H1 (cell line): Measurements from ENCODE around the gene CDK5RAP3. TPM values are rescaled to one million over a fixed set of nuclear protein-coding genes. Genes with fewer than 3 reads are reported as not detected.

Experiments used
- CTCF ChIA-PET: fragments of 300-600 bp; sonication (Branson Sonifier 250); formaldehyde crosslinking; loops from one replicate; lab custom pipeline; 2021; ENCODE audit not compliant: partially characterized antibody; lab: Charles Lee
- POLR2A ChIA-PET: fragments of 300-600 bp; sonication (Branson Sonifier 250); formaldehyde crosslinking; loops from one replicate; lab custom pipeline; 2021; ENCODE audit warnings: inconsistent platforms; ENCODE audit not compliant: partially characterized antibody; lab: Charles Lee
- DNase-seq, 2 experiments: peaks; one replicate each; pipeline versions ENCODE4 v3.0.0 to v3.0.0-alpha.2; 2010 to 2022; ENCODE audit warnings: low spot score in 2 of 2, low read depth in 1 of 2, mixed read lengths in 1 of 2
- FAIRE-seq: peaks from 2 replicates; lab custom pipeline; 2011; peaks lifted over from hg19 to GRCh38; lab: Jason Lieb, UNC
- H2AFZ ChIP-seq: 2 replicates; pipeline ENCODE4 v1.8.1; 2012; ENCODE audit warnings: low read length, inconsistent platforms
- H2AK5ac ChIP-seq: 2 replicates; pipeline ENCODE4 v1.6.1; 2013; ENCODE audit warnings: low read depth, low read length
- H2BK120ac ChIP-seq: replicated peaks from 2 replicates; pipeline ENCODE3; 2013; ENCODE audit warnings: low read depth, low read length, inconsistent platforms
- H2BK12ac ChIP-seq: 2 replicates; pipeline ENCODE4 v1.6.1; 2013; ENCODE audit warnings: low read depth, low read length
- H2BK15ac ChIP-seq: 2 replicates; pipeline ENCODE4 v1.6.1; 2013; ENCODE audit warnings: low read length
- H2BK20ac ChIP-seq: 2 replicates; pipeline ENCODE4 v1.6.1; 2013; ENCODE audit warnings: low read length
- H2BK5ac ChIP-seq: 2 replicates; pipeline ENCODE4 v1.6.1; 2013; ENCODE audit warnings: low read depth, low read length
- H3K14ac ChIP-seq: 2 replicates; pipeline ENCODE4 v1.6.1; 2013; ENCODE audit warnings: inconsistent platforms; ENCODE audit not compliant: insufficient read length
- H3K18ac ChIP-seq: 2 replicates; pipeline ENCODE4 v1.6.1; 2013; ENCODE audit warnings: low read length; ENCODE audit errors: extremely low read depth
- H3K23ac ChIP-seq: 2 replicates; pipeline ENCODE4 v1.6.1; 2013; ENCODE audit warnings: inconsistent platforms; ENCODE audit not compliant: insufficient read length
- H3K23me2 ChIP-seq: 2 replicates; pipeline ENCODE4 v1.6.1; 2013; ENCODE audit warnings: low read depth, low read length
- H3K27ac ChIP-seq: 2 replicates; pipeline ENCODE4 v1.6.1; 2011; ENCODE audit warnings: low read depth, low read length, inconsistent platforms
- H3K27me3 ChIP-seq, 4 experiments: replicated peaks in 1 of 4; 1 replicate in 1 of 4; 2 replicates in 3 of 4; pipeline versions ENCODE4 v1.6.1 to v1.8.1; 2011 to 2013; ENCODE audit warnings: low read length in 3 of 4, mild to moderate bottlenecking in 3 of 4, inconsistent platforms in 2 of 4, mixed read lengths in 2 of 4, moderate library complexity in 1 of 4; ENCODE audit not compliant: control insufficient read depth in 3 of 4, insufficient read depth in 3 of 4; ENCODE audit errors: extremely low read depth in 1 of 4
- H3K36me3 ChIP-seq, 4 experiments: 2 replicates each; pipeline versions ENCODE4 v1.6.1 to v1.8.1; 2011 to 2013; ENCODE audit warnings: mild to moderate bottlenecking in 4 of 4, low read length in 3 of 4, moderate library complexity in 2 of 4, control low read depth in 1 of 4, inconsistent platforms in 1 of 4; ENCODE audit not compliant: insufficient read depth in 4 of 4, control insufficient read depth in 2 of 4
- H3K4ac ChIP-seq: replicated peaks from 2 replicates; pipeline ENCODE3; 2013; ENCODE audit warnings: low read length, low read depth, mixed read lengths, inconsistent platforms; ENCODE audit not compliant: insufficient read length
- H3K4me1 ChIP-seq, 4 experiments: replicated peaks in 1 of 4; 1 replicate in 1 of 4; 2 replicates in 3 of 4; pipeline versions ENCODE4 v1.6.1 to v1.8.1; 2011 to 2013; ENCODE audit warnings: low read length in 3 of 4, inconsistent platforms in 2 of 4, mixed read lengths in 1 of 4; ENCODE audit not compliant: insufficient read depth in 4 of 4, control insufficient read depth in 3 of 4
- H3K4me2 ChIP-seq, 2 experiments: 2 replicates each; pipeline versions ENCODE4 v1.6.1 to v1.8.1; 2011 to 2013; ENCODE audit warnings: low read depth in 2 of 2, low read length in 2 of 2, control low read depth in 1 of 2, inconsistent platforms in 1 of 2, mild to moderate bottlenecking in 1 of 2; ENCODE audit not compliant: insufficient read depth in 1 of 2
- H3K4me3 ChIP-seq, 4 experiments: fragments of 200-600, 300-600 bp in 1 of 4; sonication (generic), shearing (Covaris generic), sonication (Bioruptor Twin) in 1 of 4; 2 replicates each; pipeline versions ENCODE4 v1.5.1 to v1.8.1; 2011 to 2016; ENCODE audit warnings: low read length in 4 of 4, low read depth in 3 of 4, control low read depth in 2 of 4, inconsistent platforms in 2 of 4, mild to moderate bottlenecking in 2 of 4, mixed read lengths in 1 of 4, moderate library complexity in 1 of 4; ENCODE audit not compliant: insufficient read depth in 2 of 4; ENCODE audit errors: extremely low read depth in 1 of 4
- H3K56ac ChIP-seq: replicated peaks from 2 replicates; pipeline ENCODE3; 2013; ENCODE audit warnings: low read depth, mild to moderate bottlenecking, mixed read lengths, low read length, inconsistent platforms; ENCODE audit not compliant: insufficient read length
- H3K79me1 ChIP-seq: 2 replicates; pipeline ENCODE4 v1.6.1; 2013; ENCODE audit warnings: low read depth, low read length, control low read depth
- H3K79me2 ChIP-seq, 2 experiments: 2 replicates each; pipeline versions ENCODE4 v1.6.1 to v1.8.1; 2012 to 2013; ENCODE audit warnings: low read length in 2 of 2, mild to moderate bottlenecking in 2 of 2, inconsistent platforms in 1 of 2; ENCODE audit not compliant: insufficient read depth in 2 of 2, control insufficient read depth in 1 of 2
- H3K9ac ChIP-seq, 4 experiments: replicated peaks in 1 of 4; 1 replicate in 1 of 4; 2 replicates in 3 of 4; pipeline versions ENCODE4 v1.6.1 to v1.8.1; 2011 to 2013; ENCODE audit warnings: low read depth in 3 of 4, low read length in 3 of 4, control low read depth in 2 of 4, mild to moderate bottlenecking in 2 of 4, moderate library complexity in 2 of 4, inconsistent platforms in 1 of 4; ENCODE audit errors: extremely low read depth in 1 of 4
- H3K9me3 ChIP-seq, 2 experiments: 2 replicates each; pipeline versions ENCODE4 v1.6.1 to v1.8.1; 2012 to 2013; ENCODE audit warnings: mild to moderate bottlenecking in 2 of 2, moderate library complexity in 2 of 2, control low read depth in 1 of 2, inconsistent platforms in 1 of 2, low read depth in 1 of 2, low read length in 1 of 2, mixed read lengths in 1 of 2; ENCODE audit not compliant: insufficient read depth in 2 of 2
- H4K20me1 ChIP-seq, 2 experiments: replicated peaks in 1 of 2; 2 replicates each; pipeline versions ENCODE3 to v1.8.1; 2011 to 2013; ENCODE audit warnings: inconsistent platforms in 2 of 2, low read length in 2 of 2, mild to moderate bottlenecking in 1 of 2; ENCODE audit not compliant: insufficient read depth in 2 of 2, control insufficient read depth in 1 of 2
- H4K5ac ChIP-seq: 2 replicates; pipeline ENCODE4 v1.6.1; 2013; ENCODE audit warnings: low read length, low read depth, mixed read lengths, inconsistent platforms; ENCODE audit not compliant: insufficient read length
- H4K8ac ChIP-seq: 2 replicates; pipeline ENCODE4 v1.8.0; 2013; ENCODE audit warnings: mild to moderate bottlenecking, moderate library complexity, low read length, inconsistent platforms; ENCODE audit not compliant: insufficient read depth; ENCODE audit errors: extremely low read depth
- H4K91ac ChIP-seq: replicated peaks from 2 replicates; pipeline ENCODE3; 2013; ENCODE audit warnings: low read length, mixed read lengths, inconsistent platforms; ENCODE audit not compliant: insufficient read length
- BACH1 ChIP-seq: IDR thresholded peaks from 2 replicates; pipeline ENCODE4 v1.6.1; 2012; ENCODE audit warnings: low read length, improper control_type of control experiment
- CBX5 ChIP-seq: fragments of 300-800, 300-1000 bp; sonication (generic); IDR thresholded peaks from 2 replicates; pipeline ENCODE4 v1.7.1; 2016; ENCODE audit warnings: antibody characterized with exemption, low read length, low read depth
- EZH2 ChIP-seq: fragments of 200-600 bp; sonication (generic); IDR thresholded peaks from 2 replicates; pipeline ENCODE4 v1.7.1; 2012; ENCODE audit warnings: low read depth, mild to moderate bottlenecking, moderate library complexity, low read length, inconsistent platforms; ENCODE audit not compliant: severe bottlenecking
- FOSL1 ChIP-seq: IDR thresholded peaks from 2 replicates; pipeline ENCODE4 v1.6.1; 2011; ENCODE audit warnings: mild to moderate bottlenecking, low read depth, low read length, moderate library complexity; ENCODE audit not compliant: insufficient read depth
- JUN ChIP-seq: IDR thresholded peaks from 2 replicates; pipeline ENCODE4 v1.6.1; 2011; ENCODE audit warnings: low read depth, mild to moderate bottlenecking, improper control_type of control experiment, low read length
- NRF1 ChIP-seq: IDR thresholded peaks from 2 replicates; pipeline ENCODE4 v1.6.1; 2011; ENCODE audit warnings: mild to moderate bottlenecking, low read depth, low read length, improper control_type of control experiment
- POLR2A ChIP-seq, 2 experiments: IDR thresholded peaks; 1 replicate in 1 of 2; 2 replicates in 1 of 2; pipeline ENCODE4 v1.6.1; 2011; ENCODE audit warnings: low read depth in 2 of 2, low read length in 2 of 2, mild to moderate bottlenecking in 2 of 2; ENCODE audit errors: control extremely low read depth in 1 of 2
- ZNF274 ChIP-seq: IDR thresholded peaks from 2 replicates; pipeline ENCODE4 v1.7.0; 2012; ENCODE audit warnings: low read length, borderline replicate concordance; ENCODE audit errors: extremely low read depth
- WGBS, 2 experiments: shearing (Covaris generic) in 1 of 2; methylation state at CpG; one replicate each; pipeline versions ENCODE4 v1.1.6 to v1.1.7; 2013 to 2015; ENCODE audit warnings: low lambda C conversion rate in 2 of 2, mixed read lengths in 2 of 2, inconsistent platforms in 1 of 2, low coverage in 1 of 2, missing lambda C conversion rate in 1 of 2; ENCODE audit not compliant: insufficient replicate concordance in 2 of 2, insufficient coverage in 1 of 2, insufficient read length in 1 of 2; ENCODE audit errors: extremely low coverage in 1 of 2, missing lambda C conversion rate in 1 of 2; 5-methylcytosine and 5-hydroxymethylcytosine counted together
- polyA plus RNA-seq, 7 experiments: library from polyadenylated mRNA; depleted of rRNA in 3 of 7; stranded (reverse) in 5 of 7; unstranded in 2 of 7; fragments of >200 nt in 5 of 7; fragments of 200-250 nt in 2 of 7; gene quantifications; 1 replicate in 5 of 7; 2 replicates in 1 of 7; 4 replicates in 1 of 7; pipeline versions ENCODE4 v1.2.1 to v1.2.3, GENCODE V29; 2011 to 2013; ENCODE audit warnings: missing spikeins in 2 of 7, mixed read lengths in 2 of 7
- total RNA-seq: library from RNA; stranded (reverse); fragmentation: NEBNext Ultra II Directional; extraction: Animal tissue kit (Norgen Biotek cat#: 25700); gene quantifications from 2 replicates; pipeline ENCODE4 v1.2.1, GENCODE V29; 2021

Gene CDK5RAP3
- total and polyA plus RNA-seq, 2 of the 8 experiments (the other 6 are each of a cell fraction or from before 2014, with no cell fraction given): 88.2 to 93.2 TPM

DNA sequence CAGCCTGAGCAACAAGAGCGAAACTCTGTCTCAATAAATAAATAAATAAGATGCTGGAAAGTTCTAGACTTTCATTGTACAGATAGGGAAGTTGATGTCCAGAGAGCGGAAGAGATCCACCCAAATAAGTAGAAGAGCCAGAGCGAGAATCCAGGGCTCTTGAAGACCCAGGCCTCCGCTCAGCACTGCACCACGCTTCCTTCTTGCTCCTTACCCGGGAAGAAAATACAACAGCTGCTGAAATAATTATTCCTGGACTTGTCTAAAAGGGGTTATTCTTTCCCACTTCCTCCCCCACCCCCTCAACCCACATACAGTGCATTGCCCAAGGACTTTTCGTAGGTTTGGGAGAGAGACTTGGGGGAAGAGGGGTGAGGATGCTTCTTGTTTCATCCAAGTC, 26.7 kb downstream of the CDK5RAP3 start:
- no peak overlapping the region for H2AK5ac ChIP-seq
- ChIA-PET POLR2A (interaction anchor here (1.2 to 2.9 kb wide), 3 partner anchors 8 to 28 kb away, joined by 3 to 8 read pairs (median 4); no protein-coding TSS in a partner anchor), CTCF (interaction anchor here (3.0 to 27.8 kb wide), 4 partner anchors 9 to 46 kb away, joined by 17 to 493 read pairs (median 158); partner anchors contain the start of genes PNPO and PRR15L)
- H3K4me1 ChIP-seq: peaks cover 14 to 28% (median 23%) of the 10 kb centered on the region in 4 experiments
- no peaks in the 10 kb centered on the region for H3K27me3 ChIP-seq
- no peak overlapping the region for H3K4ac ChIP-seq
- H3K56ac ChIP-seq: no peak overlapping the region
- no peak overlapping the region for H4K8ac ChIP-seq
- H2BK12ac ChIP-seq: no peak overlapping the region
- no peaks in the 10 kb centered on the region for H3K79me1 ChIP-seq
- 0 out of 2 replicates have a peak overlapping the region, but pooled peaks have one; percentile 61 for H2BK15ac ChIP-seq
- no peak overlapping the region for H4K91ac ChIP-seq
- H2BK20ac ChIP-seq: no peak overlapping the region
- no peak overlapping the region for H3K23ac ChIP-seq
- no peak overlapping the region for H3K9ac ChIP-seq
- no peaks in the 10 kb centered on the region for H3K36me3 ChIP-seq
- H3K4me2 ChIP-seq: no peak overlapping the region
- no peaks in the 10 kb centered on the region for H3K9me3 ChIP-seq
- H4K20me1 ChIP-seq: no peaks in the 10 kb centered on the region
- WGBS, 2 experiments: 96% methylated on average over 7 of the region's 7 CpGs; no CpG with 5 or more reads in 1 of the 2 experiments
- H3K23me2 ChIP-seq: no peaks in the 10 kb centered on the region
- no peak for FAIRE-seq
- no peak overlapping the region for H3K18ac ChIP-seq
- no peak overlapping the region for H3K4me3 ChIP-seq
- DNase-seq: no peak
- H2BK120ac ChIP-seq: no peak overlapping the region
- no peak overlapping the region for H2AFZ ChIP-seq
- H3K79me2 ChIP-seq: no peaks in the 10 kb centered on the region
- no peak overlapping the region for H3K14ac ChIP-seq
- no peak overlapping the region for H2BK5ac ChIP-seq
- no peak overlapping the region for H3K27ac ChIP-seq
- H4K5ac ChIP-seq: no peak overlapping the region
- TF ChIP-seq POLR2A (IDR thresholded peaks at IDR 0.05; ENCODE audit: control extremely low read depth in 1 of 2, low read depth in 2 of 2, low read length in 2 of 2) (no peak), NRF1 (no peak), EZH2 (no peak), JUN (no peak), BACH1 (no peak), CBX5 (no peak), FOSL1 (no peak), ZNF274 (no peak)
